GM23338 (cell line): Measurements from ENCODE around the gene SLC25A34.

Experiments
- EZH2 ChIP-seq: fragments of 200-600 bp; sonication (generic); IDR thresholded peaks from one replicate; pipeline ENCODE4 v1.8.0; 2017; ENCODE audit warnings: antibody characterized with exemption, mild to moderate bottlenecking, low read depth; ENCODE audit not compliant: unreplicated experiment
- EZH2phosphoT487 ChIP-seq: fragments of 200-600 bp; sonication (generic); IDR thresholded peaks from one replicate; pipeline ENCODE4 v1.8.1; 2018; ENCODE audit warnings: antibody characterized with exemption; ENCODE audit not compliant: unreplicated experiment
- POLR2AphosphoS5 ChIP-seq: IDR thresholded peaks from 2 replicates; pipeline ENCODE4 v1.6.1; 2016; ENCODE audit warnings: antibody characterized with exemption, low read depth
- REST ChIP-seq: IDR thresholded peaks from one replicate; pipeline ENCODE4 v1.6.1; 2018; ENCODE audit warnings: antibody characterized with exemption; ENCODE audit not compliant: unreplicated experiment
- TF ChIP-seq, protein P1 (sequence below), 2 experiments: fragments of 200-600 bp in 1 of 2; sonication (generic) in 1 of 2; conservative IDR thresholded peaks; 2 replicates each; pipeline versions ENCODE4 v1.5.1 to v1.6.1; 2016 to 2017; ENCODE audit warnings: antibody characterized with exemption in 2 of 2, low read depth in 2 of 2, mild to moderate bottlenecking in 2 of 2, moderate library complexity in 1 of 2

- no peak for TF ChIP-seq EZH2
- TF ChIP-seq, protein P1, sequence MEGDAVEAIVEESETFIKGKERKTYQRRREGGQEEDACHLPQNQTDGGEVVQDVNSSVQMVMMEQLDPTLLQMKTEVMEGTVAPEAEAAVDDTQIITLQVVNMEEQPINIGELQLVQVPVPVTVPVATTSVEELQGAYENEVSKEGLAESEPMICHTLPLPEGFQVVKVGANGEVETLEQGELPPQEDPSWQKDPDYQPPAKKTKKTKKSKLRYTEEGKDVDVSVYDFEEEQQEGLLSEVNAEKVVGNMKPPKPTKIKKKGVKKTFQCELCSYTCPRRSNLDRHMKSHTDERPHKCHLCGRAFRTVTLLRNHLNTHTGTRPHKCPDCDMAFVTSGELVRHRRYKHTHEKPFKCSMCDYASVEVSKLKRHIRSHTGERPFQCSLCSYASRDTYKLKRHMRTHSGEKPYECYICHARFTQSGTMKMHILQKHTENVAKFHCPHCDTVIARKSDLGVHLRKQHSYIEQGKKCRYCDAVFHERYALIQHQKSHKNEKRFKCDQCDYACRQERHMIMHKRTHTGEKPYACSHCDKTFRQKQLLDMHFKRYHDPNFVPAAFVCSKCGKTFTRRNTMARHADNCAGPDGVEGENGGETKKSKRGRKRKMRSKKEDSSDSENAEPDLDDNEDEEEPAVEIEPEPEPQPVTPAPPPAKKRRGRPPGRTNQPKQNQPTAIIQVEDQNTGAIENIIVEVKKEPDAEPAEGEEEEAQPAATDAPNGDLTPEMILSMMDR (conservative IDR thresholded peaks at IDR 0.05; ENCODE audit: low read depth in 2 of 2) = no peak
- TF ChIP-seq REST = no peak
- no peak for TF ChIP-seq POLR2AphosphoS5
- TF ChIP-seq EZH2phosphoT487 = no peak
Measured at GRCh38 chr1:15771836-15772515, 35.9 kb downstream of the SLC25A34 start.
